Activated T-cell treated with anti-CD3 and anti-CD28 coated beads, Interleukin-2, amount 50 U/mL, for 72 hours (primary cell): ENCODE data around the gene LRIG1. TPM values are rescaled to one million over a fixed set of nuclear protein-coding genes. Genes with fewer than 3 reads are reported as not detected.
A peak's percentile ranks its signal among the peaks of the same experiment; 100 is the strongest.

Experiments
- ATAC-seq, 2 donors: fragments of 150-1000 bp; cut with Tn5 transposase; replicated peaks in 1 of 2; 2 replicates each; pipeline ENCODE4 v1.10.0; 2021; ENCODE audit warnings: moderate library complexity in 2 of 2, mild to moderate bottlenecking in 1 of 2
- DNase-seq, 2 donors: peaks; one replicate each; pipeline ENCODE4 v3.0.0; 2021 to 2022; ENCODE audit warnings: mixed read lengths in 1 of 2
- H3K27ac Mint-ChIP-seq: one replicate; pipeline ENCODE4 v1.8.0; 2022; ENCODE audit warnings: mild to moderate bottlenecking, moderate library complexity, mixed read lengths
- H3K27me3 Mint-ChIP-seq: one replicate; pipeline ENCODE4 v1.8.0; 2022; ENCODE audit warnings: low read depth, mixed read lengths
- H3K36me3 Mint-ChIP-seq, 2 donors: one replicate each; pipeline ENCODE4 v1.8.0; 2022; ENCODE audit warnings: mixed read lengths in 2 of 2, mild to moderate bottlenecking in 1 of 2; ENCODE audit not compliant: insufficient read depth in 2 of 2
- H3K4me1 Mint-ChIP-seq: one replicate; pipeline ENCODE4 v1.8.0; 2022; ENCODE audit warnings: low read depth, mixed read lengths
- H3K4me3 Mint-ChIP-seq, 2 donors: one replicate each; pipeline ENCODE4 v1.8.0; 2022; ENCODE audit warnings: mild to moderate bottlenecking in 2 of 2, mixed read lengths in 2 of 2, moderate library complexity in 2 of 2
- H3K9me3 Mint-ChIP-seq, 2 donors: one replicate each; pipeline ENCODE4 v1.8.0; 2022; ENCODE audit warnings: mixed read lengths in 2 of 2
- total RNA-seq, 2 donors: library from RNA; stranded (reverse); gene quantifications; one replicate each; pipeline ENCODE4 v1.2.3, GENCODE V29; 2022

Gene LRIG1
- total RNA-seq, 2 donors from 2014 or later, result 21.6 to 44.8 TPM

GRCh38 chr3:66470956-66471686, 29.7 kb downstream of the LRIG1 start:
- Mint-ChIP-seq H3K9me3 (peaks cover 0 to 3% of the 10 kb centered on the region in 2 donors), H3K4me3 (peak overlapping the region in 1 of 2 donors; percentile 25), H3K27me3 (peaks cover 6% of the 10 kb centered on the region), H3K36me3 (peaks cover 0 to 4% of the 10 kb centered on the region in 2 donors), H3K4me1 (peaks cover 37% of the 10 kb centered on the region), H3K27ac (no peak overlapping the region)
- DNase-seq (no peak), ATAC-seq (no peak)

GRCh38 chr3:66470285-66470684, 30.5 kb downstream of the LRIG1 start:
- ATAC-seq, result no peak
- peak overlapping the region in 1 of 2 donors; percentile 89 for H3K4me3 Mint-ChIP-seq

GRCh38 chr3:66469220-66469640, 31.6 kb downstream of the LRIG1 start:
- peak overlapping the region; percentile 95 for H3K27ac Mint-ChIP-seq
- H3K36me3 Mint-ChIP-seq, result peaks cover 0 to 4% of the 10 kb centered on the region in 2 donors
- H3K9me3 Mint-ChIP-seq, result peaks cover 0 to 3% of the 10 kb centered on the region in 2 donors
- peak overlapping the region; percentile 25 to 89 for H3K4me3 Mint-ChIP-seq
- H3K4me1 Mint-ChIP-seq, result peaks cover 37% of the 10 kb centered on the region
- no peak for DNase-seq
- peak; percentile 45 to 62 for ATAC-seq
- H3K27me3 Mint-ChIP-seq, result peaks cover 6% of the 10 kb centered on the region

More at GRCh38 chr3:66470285-66470684, 30.5 kb downstream of the LRIG1 start:
- Mint-ChIP-seq H3K27ac (no peak overlapping the region), H3K36me3 (peaks cover 0 to 4% of the 10 kb centered on the region in 2 donors), H3K9me3 (peaks cover 0 to 3% of the 10 kb centered on the region in 2 donors), H3K4me1 (peaks cover 37% of the 10 kb centered on the region), H3K27me3 (peaks cover 6% of the 10 kb centered on the region)
- DNase-seq, result no peak

- H3K36me3 Mint-ChIP-seq, result peaks cover 0 to 4% of the 10 kb centered on the region in 2 donors
- peak overlapping the region; percentile 40 to 89 for H3K4me3 Mint-ChIP-seq
- H3K27me3 Mint-ChIP-seq, result peaks cover 6% of the 10 kb centered on the region
- ATAC-seq (no peak), DNase-seq (no peak)
- peak overlapping the region; percentile 95 for H3K27ac Mint-ChIP-seq
- peaks cover 0 to 3% of the 10 kb centered on the region in 2 donors for H3K9me3 Mint-ChIP-seq
- H3K4me1 Mint-ChIP-seq, result peaks cover 37% of the 10 kb centered on the region
Measured at GRCh38 chr3:66467996-66468735, 32.7 kb downstream of the LRIG1 start.

- ATAC-seq (no peak), DNase-seq (no peak)
- Mint-ChIP-seq H3K4me1 (peaks cover 37% of the 10 kb centered on the region), H3K27ac (peak overlapping the region; percentile 33), H3K4me3 (no peak overlapping the region), H3K27me3 (peaks cover 6% of the 10 kb centered on the region), H3K36me3 (peaks cover 0 to 4% of the 10 kb centered on the region in 2 donors), H3K9me3 (peaks cover 0 to 3% of the 10 kb centered on the region in 2 donors)
Measured at GRCh38 chr3:66466606-66467270, 34.1 kb downstream of the LRIG1 start.

- Mint-ChIP-seq H3K36me3 (peaks cover 0 to 4% of the 10 kb centered on the region in 2 donors), H3K4me3 (no peak overlapping the region), H3K27ac (no peak overlapping the region), H3K27me3 (peaks cover 6% of the 10 kb centered on the region), H3K4me1 (peaks cover 37% of the 10 kb centered on the region), H3K9me3 (peaks cover 0 to 3% of the 10 kb centered on the region in 2 donors)
- DNase-seq (no peak), ATAC-seq (no peak)
Measured at GRCh38 chr3:66465587-66465986, 35.2 kb downstream of the LRIG1 start.

GRCh38 chr3:66465034-66465433, 35.8 kb downstream of the LRIG1 start:
- DNase-seq (no peak), ATAC-seq (no peak)
- Mint-ChIP-seq H3K27me3 (peaks cover 2% of the 10 kb centered on the region), H3K27ac (no peak overlapping the region), H3K4me3 (no peak overlapping the region), H3K4me1 (peaks cover 32% of the 10 kb centered on the region), H3K36me3 (peaks cover 1 to 3% of the 10 kb centered on the region in 2 donors), H3K9me3 (no peaks in the 10 kb centered on the region)

- Mint-ChIP-seq H3K27ac (no peak overlapping the region), H3K4me3 (no peak overlapping the region), H3K36me3 (peaks cover 0 to 3% of the 10 kb centered on the region in 2 donors), H3K27me3 (no peaks in the 10 kb centered on the region), H3K4me1 (peaks cover 27% of the 10 kb centered on the region), H3K9me3 (no peaks in the 10 kb centered on the region)
- DNase-seq, result no peak
- ATAC-seq, result no peak
Measured at GRCh38 chr3:66464512-66464894, 36.3 kb downstream of the LRIG1 start.

- H3K36me3 Mint-ChIP-seq, result peaks cover 0 to 3% of the 10 kb centered on the region in 2 donors
Measured at GRCh38 chr3:66463730-66464511, 36.9 kb downstream of the LRIG1 start.

GRCh38 chr3:66463054-66463631, 37.7 kb downstream of the LRIG1 start:
- ATAC-seq, result peak in 1 of 2 donors; percentile 34
- Mint-ChIP-seq H3K27me3 (no peaks in the 10 kb centered on the region), H3K9me3 (no peaks in the 10 kb centered on the region), H3K4me3 (peak overlapping the region in 1 of 2 donors; percentile 14), H3K4me1 (peaks cover 13% of the 10 kb centered on the region), H3K36me3 (peaks cover 0 to 3% of the 10 kb centered on the region in 2 donors), H3K27ac (peak overlapping the region; percentile 45)
- DNase-seq, result no peak

More at GRCh38 chr3:66463730-66464511, 36.9 kb downstream of the LRIG1 start:
- DNase-seq (no peak), ATAC-seq (no peak)
- Mint-ChIP-seq H3K27ac (peak overlapping the region; percentile 45), H3K4me1 (peaks cover 21% of the 10 kb centered on the region), H3K4me3 (peak overlapping the region in 1 of 2 donors; percentile 1), H3K9me3 (no peaks in the 10 kb centered on the region), H3K27me3 (no peaks in the 10 kb centered on the region)

GRCh38 chr3:66457252-66457651, 43.6 kb downstream of the LRIG1 start:
- no peak overlapping the region for H3K27ac Mint-ChIP-seq
- H3K4me3 Mint-ChIP-seq, result no peak overlapping the region
- H3K36me3 Mint-ChIP-seq, result peaks cover 0 to 3% of the 10 kb centered on the region in 2 donors
- no peak for ATAC-seq
- DNase-seq, result no peak
- no peaks in the 10 kb centered on the region for H3K9me3 Mint-ChIP-seq
- H3K27me3 Mint-ChIP-seq, result no peaks in the 10 kb centered on the region
- peaks cover 6% of the 10 kb centered on the region for H3K4me1 Mint-ChIP-seq

GRCh38 chr3:66456711-66457173, 44.1 kb downstream of the LRIG1 start:
- peaks cover 6% of the 10 kb centered on the region for H3K4me1 Mint-ChIP-seq
- no peak overlapping the region for H3K27ac Mint-ChIP-seq
- DNase-seq (no peak), ATAC-seq (no peak)
- peaks cover 0 to 3% of the 10 kb centered on the region in 2 donors for H3K36me3 Mint-ChIP-seq
- H3K9me3 Mint-ChIP-seq, result no peaks in the 10 kb centered on the region
- no peaks in the 10 kb centered on the region for H3K27me3 Mint-ChIP-seq
- no peak overlapping the region for H3K4me3 Mint-ChIP-seq
